Measurements from ENCODE around the gene SHB.

Gene SHB

GRCh38 chr9:37972351-37972848 lies 96.6 kb downstream of the SHB start:
- Histone ChIP-seq H3K36me3 (replicated peaks) (peaks cover 13% of the 10 kb centered on the region), H3K4me3 (ENCODE audit: low read depth, low read length) (no peak overlapping the region), H3K27me3 (replicated peaks) (no peaks in the 10 kb centered on the region), H3K27ac (no peak overlapping the region)
- in situ Hi-C loops (cut with HindIII; ENCODE audit: low pct_ligation_motif_present, low sequenced_read_pairs) = no loop called here
- TF ChIP-seq, protein P1, sequence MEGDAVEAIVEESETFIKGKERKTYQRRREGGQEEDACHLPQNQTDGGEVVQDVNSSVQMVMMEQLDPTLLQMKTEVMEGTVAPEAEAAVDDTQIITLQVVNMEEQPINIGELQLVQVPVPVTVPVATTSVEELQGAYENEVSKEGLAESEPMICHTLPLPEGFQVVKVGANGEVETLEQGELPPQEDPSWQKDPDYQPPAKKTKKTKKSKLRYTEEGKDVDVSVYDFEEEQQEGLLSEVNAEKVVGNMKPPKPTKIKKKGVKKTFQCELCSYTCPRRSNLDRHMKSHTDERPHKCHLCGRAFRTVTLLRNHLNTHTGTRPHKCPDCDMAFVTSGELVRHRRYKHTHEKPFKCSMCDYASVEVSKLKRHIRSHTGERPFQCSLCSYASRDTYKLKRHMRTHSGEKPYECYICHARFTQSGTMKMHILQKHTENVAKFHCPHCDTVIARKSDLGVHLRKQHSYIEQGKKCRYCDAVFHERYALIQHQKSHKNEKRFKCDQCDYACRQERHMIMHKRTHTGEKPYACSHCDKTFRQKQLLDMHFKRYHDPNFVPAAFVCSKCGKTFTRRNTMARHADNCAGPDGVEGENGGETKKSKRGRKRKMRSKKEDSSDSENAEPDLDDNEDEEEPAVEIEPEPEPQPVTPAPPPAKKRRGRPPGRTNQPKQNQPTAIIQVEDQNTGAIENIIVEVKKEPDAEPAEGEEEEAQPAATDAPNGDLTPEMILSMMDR (IDR thresholded peaks at IDR 0.05; ENCODE audit: low read depth, low read length, missing control alignments) = peak; percentile 57
- DNase-seq = no peak

- DNase-seq = no peak
- Histone ChIP-seq H3K4me3 (ENCODE audit: low read depth, low read length) (no peak overlapping the region), H3K36me3 (replicated peaks) (peaks cover 13% of the 10 kb centered on the region), H3K27me3 (replicated peaks) (no peaks in the 10 kb centered on the region), H3K27ac (no peak overlapping the region)
- TF ChIP-seq, protein P1 (IDR thresholded peaks at IDR 0.05; ENCODE audit: low read depth, low read length, missing control alignments) = no peak
- in situ Hi-C loops (cut with HindIII; ENCODE audit: low pct_ligation_motif_present, low sequenced_read_pairs) = no loop called here
Observed at GRCh38 chr9:37971691-37972090, 97.3 kb downstream of the SHB start.

GRCh38 chr9:37971108-37971459 lies 97.9 kb downstream of the SHB start:
- Histone ChIP-seq H3K36me3 (replicated peaks) (peaks cover 13% of the 10 kb centered on the region), H3K4me3 (ENCODE audit: low read depth, low read length) (no peak overlapping the region), H3K27ac (no peak overlapping the region), H3K27me3 (replicated peaks) (no peaks in the 10 kb centered on the region)
- in situ Hi-C loops (cut with HindIII; ENCODE audit: low pct_ligation_motif_present, low sequenced_read_pairs) = no loop called here
- no peak for DNase-seq
- TF ChIP-seq, protein P1 (IDR thresholded peaks at IDR 0.05; ENCODE audit: low read depth, low read length, missing control alignments) = no peak

GRCh38 chr9:37970301-37971107 lies 98.5 kb downstream of the SHB start:
- TF ChIP-seq, protein P1 (IDR thresholded peaks at IDR 0.05; ENCODE audit: low read depth, low read length, missing control alignments) = no peak
- Histone ChIP-seq H3K4me3 (ENCODE audit: low read depth, low read length) (no peak overlapping the region), H3K27ac (no peak overlapping the region), H3K36me3 (replicated peaks) (peaks cover 13% of the 10 kb centered on the region), H3K27me3 (replicated peaks) (no peaks in the 10 kb centered on the region)
- no peak for DNase-seq
- in situ Hi-C loops (cut with HindIII; ENCODE audit: low pct_ligation_motif_present, low sequenced_read_pairs) = no loop called here

- Histone ChIP-seq H3K36me3 (replicated peaks) (peaks cover 13% of the 10 kb centered on the region), H3K4me3 (ENCODE audit: low read depth, low read length) (no peak overlapping the region), H3K27ac (peak overlapping the region; percentile 5), H3K27me3 (replicated peaks) (no peaks in the 10 kb centered on the region)
- TF ChIP-seq, protein P1 (IDR thresholded peaks at IDR 0.05; ENCODE audit: low read depth, low read length, missing control alignments) = no peak
- DNase-seq = no peak
- in situ Hi-C loops (cut with HindIII; ENCODE audit: low pct_ligation_motif_present, low sequenced_read_pairs) = no loop called here
Observed at GRCh38 chr9:37969558-37970300, 99.3 kb downstream of the SHB start.
